OCI-LY3 (cell line): Measurements from ENCODE around the gene BRAF.

Experiments
- EZH2phosphoT487 ChIP-seq: fragments of 200-600 bp; shearing (Covaris generic); IDR thresholded peaks from 2 replicates; pipeline ENCODE4 v1.6.1; 2018; ENCODE audit warnings: antibody characterized with exemption, mixed run types, low read depth
- TF ChIP-seq, protein P1 (sequence below): fragments of 200-600, 300-600 bp; sonication (generic); IDR thresholded peaks from 2 replicates; pipeline ENCODE4 v1.5.1; 2014; ENCODE audit warnings: antibody characterized with exemption, low read length, low read depth

DNA sequence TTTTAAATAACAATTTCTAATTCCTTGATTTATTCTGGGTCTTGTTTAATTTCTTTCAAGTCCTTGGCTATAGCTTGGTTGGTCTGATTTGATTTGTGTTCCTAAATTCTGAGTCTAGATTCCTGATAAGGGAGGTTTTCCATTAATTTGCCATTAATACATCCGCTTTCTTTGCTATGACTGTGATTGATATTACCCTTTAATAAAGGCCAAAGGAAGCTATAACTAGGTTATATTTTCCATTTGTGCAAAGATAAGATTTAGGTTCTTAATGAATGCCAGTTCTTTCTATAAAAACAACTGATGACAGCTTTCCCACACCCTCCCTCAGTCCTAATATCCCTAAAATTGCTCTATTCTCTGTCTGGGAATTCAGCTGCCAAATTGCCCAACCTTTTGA, 200.0 kb downstream of the BRAF start:
- TF ChIP-seq, protein P1, sequence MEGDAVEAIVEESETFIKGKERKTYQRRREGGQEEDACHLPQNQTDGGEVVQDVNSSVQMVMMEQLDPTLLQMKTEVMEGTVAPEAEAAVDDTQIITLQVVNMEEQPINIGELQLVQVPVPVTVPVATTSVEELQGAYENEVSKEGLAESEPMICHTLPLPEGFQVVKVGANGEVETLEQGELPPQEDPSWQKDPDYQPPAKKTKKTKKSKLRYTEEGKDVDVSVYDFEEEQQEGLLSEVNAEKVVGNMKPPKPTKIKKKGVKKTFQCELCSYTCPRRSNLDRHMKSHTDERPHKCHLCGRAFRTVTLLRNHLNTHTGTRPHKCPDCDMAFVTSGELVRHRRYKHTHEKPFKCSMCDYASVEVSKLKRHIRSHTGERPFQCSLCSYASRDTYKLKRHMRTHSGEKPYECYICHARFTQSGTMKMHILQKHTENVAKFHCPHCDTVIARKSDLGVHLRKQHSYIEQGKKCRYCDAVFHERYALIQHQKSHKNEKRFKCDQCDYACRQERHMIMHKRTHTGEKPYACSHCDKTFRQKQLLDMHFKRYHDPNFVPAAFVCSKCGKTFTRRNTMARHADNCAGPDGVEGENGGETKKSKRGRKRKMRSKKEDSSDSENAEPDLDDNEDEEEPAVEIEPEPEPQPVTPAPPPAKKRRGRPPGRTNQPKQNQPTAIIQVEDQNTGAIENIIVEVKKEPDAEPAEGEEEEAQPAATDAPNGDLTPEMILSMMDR, result no peak
- TF ChIP-seq EZH2phosphoT487, result no peak
